Parathyroid adenoma (tissue), 2 donors: ENCODE results near the gene SORCS3.

ENCODE experiments used
- H2AFZ ChIP-seq: fragments of 300-600 bp; sonication (generic); one replicate; pipeline ENCODE4 v1.7.0; 2017; ENCODE audit warnings: antibody characterized with exemption, mild to moderate bottlenecking
- H3K27ac ChIP-seq: fragments of 300-600 bp; sonication (generic); one replicate; pipeline ENCODE4 v1.7.0; 2017
- H3K27me3 ChIP-seq: fragments of 300-600 bp; sonication (generic); one replicate; pipeline ENCODE4 v1.7.0; 2017; ENCODE audit warnings: low read length; ENCODE audit not compliant: control insufficient read depth, insufficient read depth
- H3K36me3 ChIP-seq: fragments of 300-600 bp; sonication (generic); one replicate; pipeline ENCODE4 v1.7.0; 2017; ENCODE audit warnings: low read length; ENCODE audit not compliant: control insufficient read depth, insufficient read depth
- H3K4me1 ChIP-seq: fragments of 300-600 bp; sonication (generic); one replicate; pipeline ENCODE4 v1.7.0; 2017; ENCODE audit warnings: control low read depth
- H3K4me2 ChIP-seq: fragments of 300-600 bp; sonication (generic); one replicate; pipeline ENCODE4 v1.7.0; 2017; ENCODE audit warnings: low read length
- H3K4me3 ChIP-seq: fragments of 300-600 bp; sonication (generic); one replicate; pipeline ENCODE4 v1.7.0; 2017; ENCODE audit warnings: low read depth, low read length
- H3K79me2 ChIP-seq: fragments of 300-600 bp; sonication (generic); one replicate; pipeline ENCODE4 v1.7.0; 2017; ENCODE audit warnings: control low read depth
- H3K9ac ChIP-seq: fragments of 300-600 bp; sonication (generic); one replicate; pipeline ENCODE4 v1.7.0; 2017; ENCODE audit warnings: mild to moderate bottlenecking
- H3K9me3 ChIP-seq: fragments of 300-600 bp; sonication (generic); one replicate; pipeline ENCODE4 v1.7.0; 2017; ENCODE audit warnings: low read length; ENCODE audit not compliant: control insufficient read depth
- CTCF ChIP-seq: fragments of 300-600 bp; sonication (generic); IDR thresholded peaks from one replicate; pipeline ENCODE4 v1.7.0; 2017; ENCODE audit warnings: antibody characterized with exemption, mild to moderate bottlenecking
- donor health status: primary hyperparathyroidism.

SORCS3 gene

GRCh38 chr10:105181626-105182025 is 540.5 kb downstream of the SORCS3 start:
- no peak for TF ChIP-seq CTCF
- Histone ChIP-seq H3K4me1 (no peaks in the 10 kb centered on the region), H3K9ac (no peak overlapping the region), H3K27me3 (no peaks in the 10 kb centered on the region), H3K4me3 (no peak overlapping the region), H3K79me2 (no peaks in the 10 kb centered on the region), H3K27ac (no peak overlapping the region), H3K9me3 (no peaks in the 10 kb centered on the region), H3K4me2 (no peak overlapping the region), H2AFZ (no peak overlapping the region), H3K36me3 (no peaks in the 10 kb centered on the region)

- no peaks in the 10 kb centered on the region for H3K4me1 ChIP-seq
- TF ChIP-seq CTCF: no peak
- no peak overlapping the region for H3K4me2 ChIP-seq
- H3K27me3 ChIP-seq: no peaks in the 10 kb centered on the region
- no peaks in the 10 kb centered on the region for H3K36me3 ChIP-seq
- H3K9ac ChIP-seq: no peak overlapping the region
- H3K27ac ChIP-seq: no peak overlapping the region
- H2AFZ ChIP-seq: no peak overlapping the region
- no peaks in the 10 kb centered on the region for H3K79me2 ChIP-seq
- no peaks in the 10 kb centered on the region for H3K9me3 ChIP-seq
- H3K4me3 ChIP-seq: no peak overlapping the region
These were observed 542.4 kb downstream of the SORCS3 start for GRCh38 chr10:105183536-105183935.

- Histone ChIP-seq H3K4me3 (no peak overlapping the region), H3K36me3 (no peaks in the 10 kb centered on the region), H3K79me2 (no peaks in the 10 kb centered on the region), H3K27me3 (no peaks in the 10 kb centered on the region), H3K4me2 (no peak overlapping the region), H3K4me1 (no peaks in the 10 kb centered on the region), H3K9me3 (no peaks in the 10 kb centered on the region), H3K9ac (no peak overlapping the region), H2AFZ (no peak overlapping the region), H3K27ac (no peak overlapping the region)
- TF ChIP-seq CTCF: no peak
These were observed 544.1 kb downstream of the SORCS3 start for GRCh38 chr10:105185161-105185560.

GRCh38 chr10:105187243-105187642 is 546.2 kb downstream of the SORCS3 start:
- Histone ChIP-seq H3K9ac (no peak overlapping the region), H3K4me3 (no peak overlapping the region), H3K27ac (no peak overlapping the region), H3K27me3 (no peaks in the 10 kb centered on the region), H3K9me3 (no peaks in the 10 kb centered on the region), H3K4me1 (no peaks in the 10 kb centered on the region), H3K4me2 (no peak overlapping the region), H2AFZ (no peak overlapping the region), H3K36me3 (no peaks in the 10 kb centered on the region), H3K79me2 (no peaks in the 10 kb centered on the region)
- TF ChIP-seq CTCF: no peak

GRCh38 chr10:105188737-105189462 is 547.8 kb downstream of the SORCS3 start:
- no peak overlapping the region for H3K4me2 ChIP-seq
- no peak for TF ChIP-seq CTCF
- no peaks in the 10 kb centered on the region for H3K79me2 ChIP-seq
- H3K27ac ChIP-seq: no peak overlapping the region
- H2AFZ ChIP-seq: no peak overlapping the region
- H3K4me3 ChIP-seq: no peak overlapping the region
- no peaks in the 10 kb centered on the region for H3K36me3 ChIP-seq
- no peaks in the 10 kb centered on the region for H3K27me3 ChIP-seq
- H3K9ac ChIP-seq: no peak overlapping the region
- H3K4me1 ChIP-seq: no peaks in the 10 kb centered on the region
- H3K9me3 ChIP-seq: no peaks in the 10 kb centered on the region
